22Rv1 (cell line): Measurements from ENCODE around the gene UNG.

Source experiments
- H3K27ac ChIP-seq: fragments of 450-650 bp; 2 replicates; pipeline ENCODE4 v1.5.1; 2017
- ZFX ChIP-seq: fragments of 450-650 bp; IDR thresholded peaks from 2 replicates; pipeline ENCODE4 v1.6.1; 2017; ENCODE audit warnings: antibody characterized with exemption, borderline replicate concordance
- TF ChIP-seq, protein P1 (sequence below): fragments of 450-650 bp; IDR thresholded peaks from 2 replicates; pipeline ENCODE4 v1.5.1; 2017; ENCODE audit warnings: mild to moderate bottlenecking

UNG gene

GRCh38 chr12:109102491-109102890, 5.1 kb downstream of the UNG start:
- TF ChIP-seq, protein P1, sequence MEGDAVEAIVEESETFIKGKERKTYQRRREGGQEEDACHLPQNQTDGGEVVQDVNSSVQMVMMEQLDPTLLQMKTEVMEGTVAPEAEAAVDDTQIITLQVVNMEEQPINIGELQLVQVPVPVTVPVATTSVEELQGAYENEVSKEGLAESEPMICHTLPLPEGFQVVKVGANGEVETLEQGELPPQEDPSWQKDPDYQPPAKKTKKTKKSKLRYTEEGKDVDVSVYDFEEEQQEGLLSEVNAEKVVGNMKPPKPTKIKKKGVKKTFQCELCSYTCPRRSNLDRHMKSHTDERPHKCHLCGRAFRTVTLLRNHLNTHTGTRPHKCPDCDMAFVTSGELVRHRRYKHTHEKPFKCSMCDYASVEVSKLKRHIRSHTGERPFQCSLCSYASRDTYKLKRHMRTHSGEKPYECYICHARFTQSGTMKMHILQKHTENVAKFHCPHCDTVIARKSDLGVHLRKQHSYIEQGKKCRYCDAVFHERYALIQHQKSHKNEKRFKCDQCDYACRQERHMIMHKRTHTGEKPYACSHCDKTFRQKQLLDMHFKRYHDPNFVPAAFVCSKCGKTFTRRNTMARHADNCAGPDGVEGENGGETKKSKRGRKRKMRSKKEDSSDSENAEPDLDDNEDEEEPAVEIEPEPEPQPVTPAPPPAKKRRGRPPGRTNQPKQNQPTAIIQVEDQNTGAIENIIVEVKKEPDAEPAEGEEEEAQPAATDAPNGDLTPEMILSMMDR, result no peak
- TF ChIP-seq ZFX, result no peak
- H3K27ac ChIP-seq, result no peak overlapping the region

- no peak for TF ChIP-seq ZFX
- TF ChIP-seq, protein P1, result no peak
- peak overlapping the region; percentile 9; the same call in 1 of the 2 replicates for H3K27ac ChIP-seq
These were observed 7.8 kb downstream of the UNG start for GRCh38 chr12:109105176-109105575.

DNA sequence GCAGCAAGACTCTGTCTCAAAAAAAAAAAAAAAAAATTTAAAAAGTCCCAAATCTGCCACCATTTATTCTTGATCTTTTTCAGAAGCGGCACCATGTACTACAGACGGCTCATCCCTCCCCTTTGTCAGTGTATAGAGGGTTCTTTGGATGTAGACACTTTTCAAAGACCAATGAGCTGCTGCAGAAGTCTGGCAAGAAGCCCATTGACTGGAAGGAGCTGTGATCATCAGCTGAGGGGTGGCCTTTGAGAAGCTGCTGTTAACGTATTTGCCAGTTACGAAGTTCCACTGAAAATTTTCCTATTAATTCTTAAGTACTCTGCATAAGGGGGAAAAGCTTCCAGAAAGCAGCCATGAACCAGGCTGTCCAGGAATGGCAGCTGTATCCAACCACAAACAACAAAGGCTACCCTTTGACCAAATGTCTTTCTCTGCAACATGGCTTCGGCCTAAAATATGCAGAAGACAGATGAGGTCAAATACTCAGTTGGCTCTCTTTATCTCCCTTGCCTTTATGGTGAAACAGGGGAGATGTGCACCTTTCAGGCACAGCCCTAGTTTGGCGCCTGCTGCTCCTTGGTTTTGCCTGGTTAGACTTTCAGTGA, 12.5 kb downstream of the UNG start:
- no peak for TF ChIP-seq ZFX
- H3K27ac ChIP-seq, result peak overlapping the region; percentile 79

DNA sequence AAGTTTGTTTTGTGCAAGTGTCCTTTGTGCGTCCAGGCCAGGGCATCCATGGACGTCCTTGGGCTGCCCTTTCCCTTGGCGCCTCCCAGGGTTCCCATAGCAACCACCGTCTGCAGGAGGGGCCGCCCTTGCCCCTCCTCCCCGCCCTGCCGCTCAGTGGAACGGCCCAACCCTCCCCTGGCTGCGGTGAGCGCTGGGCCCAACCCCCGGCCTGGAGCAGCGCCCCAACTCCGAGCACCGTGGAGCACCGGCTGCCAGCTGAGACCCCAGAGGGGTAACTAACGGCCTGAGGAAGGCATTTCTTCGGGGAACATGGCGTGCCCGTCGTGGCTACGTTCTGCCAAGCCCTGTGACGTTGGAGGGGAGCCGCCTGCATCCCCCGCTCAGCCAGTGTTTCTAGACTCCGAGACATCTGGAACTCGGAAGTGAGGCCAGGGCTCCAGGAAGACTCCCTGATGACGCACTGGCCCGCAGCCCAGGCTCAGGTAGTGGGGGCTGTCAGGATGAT, 13.6 kb downstream of the UNG start:
- peak overlapping the region; percentile 79 for H3K27ac ChIP-seq
- TF ChIP-seq, protein P1, result no peak
- no peak for TF ChIP-seq ZFX

GRCh38 chr12:109112720-109113465, 15.5 kb downstream of the UNG start:
- peak overlapping the region; percentile 35 for H3K27ac ChIP-seq
- TF ChIP-seq ZFX, result no peak
- TF ChIP-seq, protein P1, result no peak

GRCh38 chr12:109113661-109114321, 16.4 kb downstream of the UNG start:
- 0 out of 2 replicates have a peak overlapping the region, but pooled peaks have one; percentile 35 for H3K27ac ChIP-seq
- no peak for TF ChIP-seq ZFX
- TF ChIP-seq, protein P1, result no peak

DNA sequence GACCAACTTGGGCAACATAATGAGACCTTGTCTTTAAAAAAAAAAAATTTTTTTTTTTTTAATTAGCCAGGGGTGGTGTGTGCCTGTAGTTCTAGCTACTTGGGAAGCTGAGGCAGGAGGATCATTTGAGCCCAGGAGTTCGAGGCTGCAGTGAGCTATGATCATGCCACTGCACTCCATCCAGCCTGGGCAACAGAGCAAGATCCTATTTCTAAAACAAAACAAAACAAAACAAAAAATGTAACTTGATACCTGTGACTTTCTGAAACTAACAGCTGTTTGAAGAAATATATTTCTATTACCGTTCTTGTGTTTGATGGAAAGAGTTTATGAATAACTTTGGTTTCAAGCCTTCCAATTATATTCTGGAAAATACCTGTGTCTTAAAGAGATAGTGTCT, 17.2 kb downstream of the UNG start:
- no peak overlapping the region for H3K27ac ChIP-seq
- TF ChIP-seq, protein P1, result no peak
- no peak for TF ChIP-seq ZFX
